KMS-11 (cell line): ENCODE results near the gene RFX8.
"Not testable (repeated sequence)": the region's sequence is repeated elsewhere in the genome, so short reads cannot be mapped to it uniquely, and the experiment has no call there.

Experiments used
- H2AFZ ChIP-seq: fragments of 200-600 bp; sonication (generic); 2 replicates; pipeline ENCODE4 v1.6.1; 2016; ENCODE audit warnings: antibody characterized with exemption, mixed run types, low read depth
- H3K27ac ChIP-seq: fragments of 200-600 bp; sonication (generic); 2 replicates; pipeline ENCODE4 v1.6.1; 2016; ENCODE audit warnings: mild to moderate bottlenecking, mixed run types
- H3K27me3 ChIP-seq: fragments of 200-600 bp; sonication (generic); 2 replicates; pipeline ENCODE4 v1.6.1; 2017; ENCODE audit warnings: mild to moderate bottlenecking, low read depth, mixed run types, moderate library complexity; ENCODE audit not compliant: insufficient read depth
- H3K36me3 ChIP-seq: fragments of 200-600 bp; sonication (generic); 2 replicates; pipeline ENCODE4 v1.6.1; 2017; ENCODE audit warnings: mild to moderate bottlenecking, mixed run types; ENCODE audit not compliant: insufficient read depth
- H3K4me1 ChIP-seq: fragments of 200-600 bp; sonication (generic); 2 replicates; pipeline ENCODE4 v1.6.1; 2016; ENCODE audit warnings: mild to moderate bottlenecking, low read depth, mixed run types; ENCODE audit not compliant: poor library complexity, severe bottlenecking
- H3K4me2 ChIP-seq: fragments of 200-600 bp; sonication (generic); 2 replicates; pipeline ENCODE4 v1.7.0; 2016; ENCODE audit warnings: mild to moderate bottlenecking, mixed run types
- H3K4me3 ChIP-seq: fragments of 200-600 bp; sonication (generic); IDR thresholded peaks from 2 replicates; pipeline ENCODE4 v1.6.1; 2017; ENCODE audit warnings: low read depth, low read length, mixed read lengths; ENCODE audit not compliant: insufficient read depth
- H3K79me2 ChIP-seq: fragments of 200-600 bp; sonication (generic); 2 replicates; pipeline ENCODE4 v1.6.1; 2016; ENCODE audit warnings: low read depth, mixed run types; ENCODE audit not compliant: insufficient read depth
- H3K9ac ChIP-seq: fragments of 200-600 bp; sonication (generic); 2 replicates; pipeline ENCODE4 v1.6.1; 2016; ENCODE audit warnings: mild to moderate bottlenecking, mixed run types
- H4K20me1 ChIP-seq: fragments of 200-600 bp; sonication (generic); 2 replicates; pipeline ENCODE4 v1.6.1; 2016; ENCODE audit warnings: mild to moderate bottlenecking, mixed run types; ENCODE audit not compliant: insufficient read depth
- CTCF ChIP-seq: fragments of 200-600 bp; sonication (generic); conservative IDR thresholded peaks from 2 replicates; pipeline ENCODE4 v1.6.1; 2017; ENCODE audit warnings: low read depth, mild to moderate bottlenecking, antibody characterized with exemption, low read length, moderate library complexity, mixed read lengths

Gene RFX8

GRCh38 chr2:101356055-101356454 is 118.9 kb downstream of the RFX8 start:
- Histone ChIP-seq H4K20me1 (no peaks in the 10 kb centered on the region), H3K9ac (no peak overlapping the region), H3K27ac (no peak overlapping the region), H3K4me3 (no peak overlapping the region), H3K27me3 (no peaks in the 10 kb centered on the region), H3K4me2 (no peak overlapping the region), H3K36me3 (no peaks in the 10 kb centered on the region), H3K79me2 (no peaks in the 10 kb centered on the region), H2AFZ (no peak overlapping the region), H3K4me1 (no peaks in the 10 kb centered on the region)
- TF ChIP-seq CTCF = no peak

- H3K36me3 ChIP-seq = no peaks in the 10 kb centered on the region
- no peaks in the 10 kb centered on the region for H3K27me3 ChIP-seq
- H3K9ac ChIP-seq = no peak overlapping the region
- no peak for TF ChIP-seq CTCF
- H3K4me1 ChIP-seq = no peaks in the 10 kb centered on the region
- no peak overlapping the region for H3K4me2 ChIP-seq
- no peak overlapping the region for H3K4me3 ChIP-seq
- no peak overlapping the region for H3K27ac ChIP-seq
- no peaks in the 10 kb centered on the region for H4K20me1 ChIP-seq
- H2AFZ ChIP-seq = no peak overlapping the region
- no peaks in the 10 kb centered on the region for H3K79me2 ChIP-seq
Observed at GRCh38 chr2:101355401-101356054, 119.4 kb downstream of the RFX8 start.

GRCh38 chr2:101354420-101355311 is 120.2 kb downstream of the RFX8 start:
- Histone ChIP-seq H3K27ac (no peak overlapping the region), H3K4me2 (no peak overlapping the region), H4K20me1 (no peaks in the 10 kb centered on the region), H3K9ac (no peak overlapping the region), H3K4me3 (no peak overlapping the region), H3K79me2 (no peaks in the 10 kb centered on the region), H3K4me1 (no peaks in the 10 kb centered on the region), H2AFZ (no peak overlapping the region), H3K27me3 (no peaks in the 10 kb centered on the region), H3K36me3 (no peaks in the 10 kb centered on the region)
- TF ChIP-seq CTCF = no peak

GRCh38 chr2:101352631-101353030 is 122.3 kb downstream of the RFX8 start:
- H2AFZ ChIP-seq, H3K4me2 ChIP-seq, H4K20me1 ChIP-seq, H3K79me2 ChIP-seq, H3K27ac ChIP-seq, H3K4me3 ChIP-seq, H3K4me1 ChIP-seq, H3K27me3 ChIP-seq, H3K36me3 ChIP-seq, H3K9ac ChIP-seq: not testable (repeated sequence)

GRCh38 chr2:101351207-101351606 is 123.7 kb downstream of the RFX8 start:
- H3K4me2 ChIP-seq = no peak overlapping the region

More at GRCh38 chr2:101351207-101351606, 123.7 kb downstream of the RFX8 start:
- Histone ChIP-seq H3K4me3 (no peak overlapping the region), H3K4me1 (no peaks in the 10 kb centered on the region), H3K27ac (no peak overlapping the region), H3K79me2 (no peaks in the 10 kb centered on the region), H3K27me3 (no peaks in the 10 kb centered on the region), H2AFZ (no peak overlapping the region), H3K9ac (no peak overlapping the region), H3K36me3 (no peaks in the 10 kb centered on the region), H4K20me1 (no peaks in the 10 kb centered on the region)
- no peak for TF ChIP-seq CTCF
